SK-N-SH (cell line): Measurements from ENCODE around the gene PALLD. TPM values are rescaled to one million over a fixed set of nuclear protein-coding genes. Genes with fewer than 3 reads are reported as not detected.

ENCODE experiments used
- CTCF ChIA-PET: fragments of 300-600, 350-600 bp; formaldehyde crosslinking; extraction: SDS; loops from one replicate; lab custom pipeline; 2021; lab: Yijun Ruan, JAX
- POLR2A ChIA-PET: fragments of 350-600 bp; sonication (Branson Sonifier 250); formaldehyde crosslinking; extraction: SDS; loops from one replicate; lab custom pipeline; 2020; ENCODE audit warnings: antibody characterized with exemption, inconsistent platforms; lab: Yijun Ruan, JAX
- DNase-seq: peaks from one replicate; pipeline ENCODE4 v3.0.0; 2012
- H2AFZ ChIP-seq: fragments of 200-600 bp; sonication (generic); 2 replicates; pipeline ENCODE4 v1.8.1; 2016; ENCODE audit warnings: antibody characterized with exemption, mild to moderate bottlenecking, low read depth
- H3F3A ChIP-seq: fragments of 200-600 bp; sonication (generic); replicated peaks from 2 replicates; pipeline ENCODE3; 2016; ENCODE audit warnings: antibody characterized with exemption, mild to moderate bottlenecking; ENCODE audit not compliant: insufficient read depth
- H3K27ac ChIP-seq, 2 experiments: fragments of 200-500 bp in 1 of 2; fragments of 200-600 bp in 1 of 2; sonication (Bioruptor generic) in 1 of 2; sonication (generic), shearing (Covaris generic) in 1 of 2; 2 replicates each; pipeline versions ENCODE4 v1.5.1 to v1.6.1; 2014 to 2016; ENCODE audit warnings: low read depth in 2 of 2, inconsistent platforms in 1 of 2, low read length in 1 of 2, mild to moderate bottlenecking in 1 of 2, mixed read lengths in 1 of 2
- H3K27me3 ChIP-seq: fragments of 200-600 bp; sonication (generic), shearing (Covaris generic); 2 replicates; pipeline ENCODE4 v1.6.1; 2016; ENCODE audit warnings: mixed run types; ENCODE audit not compliant: insufficient read depth
- H3K36me3 ChIP-seq, 2 experiments: fragments of 200-500 bp in 1 of 2; fragments of 200-600 bp in 1 of 2; sonication (Bioruptor generic) in 1 of 2; sonication (generic) in 1 of 2; replicated peaks in 1 of 2; 2 replicates each; pipeline versions ENCODE3 to v1.5.1; 2014 to 2016; ENCODE audit warnings: low read length in 1 of 2, mild to moderate bottlenecking in 1 of 2; ENCODE audit not compliant: insufficient read depth in 2 of 2, control insufficient read depth in 1 of 2
- H3K4me1 ChIP-seq, 2 experiments: fragments of 200-500 bp in 1 of 2; fragments of 200-600 bp in 1 of 2; sonication (Bioruptor generic) in 1 of 2; sonication (generic), shearing (Covaris generic) in 1 of 2; 2 replicates each; pipeline versions ENCODE4 v1.5.1 to v1.6.1; 2014 to 2016; ENCODE audit warnings: low read depth in 1 of 2, low read length in 1 of 2, mixed run types in 1 of 2; ENCODE audit not compliant: insufficient read depth in 2 of 2, control insufficient read depth in 1 of 2
- H3K4me2 ChIP-seq: fragments of 200-600 bp; sonication (generic), shearing (Covaris generic); 2 replicates; pipeline ENCODE4 v1.6.1; 2017; ENCODE audit warnings: mixed run types
- H3K4me3 ChIP-seq, 2 experiments: fragments of 200-500 bp in 1 of 2; fragments of 200-600 bp in 1 of 2; sonication (Bioruptor generic) in 1 of 2; sonication (generic), shearing (Covaris generic) in 1 of 2; 2 replicates each; pipeline versions ENCODE4 v1.5.1 to v1.8.1; 2014 to 2016; ENCODE audit warnings: low read depth in 2 of 2, inconsistent platforms in 1 of 2, low read length in 1 of 2, mild to moderate bottlenecking in 1 of 2, mixed read lengths in 1 of 2, moderate library complexity in 1 of 2
- H3K79me2 ChIP-seq: fragments of 200-600 bp; sonication (generic); 2 replicates; pipeline ENCODE4 v1.8.1; 2017; ENCODE audit warnings: mild to moderate bottlenecking; ENCODE audit not compliant: insufficient read depth
- H3K9ac ChIP-seq: fragments of 200-600 bp; sonication (generic); 2 replicates; pipeline ENCODE4 v1.6.1; 2017; ENCODE audit warnings: mixed run types
- H3K9me2 ChIP-seq: fragments of 200-600 bp; sonication (generic); 2 replicates; pipeline ENCODE4 v1.6.1; 2017; ENCODE audit warnings: mixed run types
- H3K9me3 ChIP-seq: fragments of 200-600 bp; sonication (generic); 2 replicates; pipeline ENCODE4 v1.6.1; 2017; ENCODE audit warnings: mixed run types, mild to moderate bottlenecking, moderate library complexity
- H4K20me1 ChIP-seq: fragments of 200-600 bp; sonication (generic); 2 replicates; pipeline ENCODE4 v1.6.1; 2017; ENCODE audit warnings: mild to moderate bottlenecking, mixed run types; ENCODE audit not compliant: insufficient read depth
- CHD2 ChIP-seq: fragments of 150-350 bp; IDR thresholded peaks from 2 replicates; pipeline ENCODE4 v1.6.1; 2018; ENCODE audit warnings: low read length; ENCODE audit not compliant: partially characterized antibody
- CTCF ChIP-seq: fragments of 200-600 bp; sonication (generic); IDR thresholded peaks from 2 replicates; pipeline ENCODE4 v1.6.1; 2017; ENCODE audit warnings: antibody characterized with exemption, mild to moderate bottlenecking, moderate library complexity
- EP300 ChIP-seq, 2 experiments: IDR thresholded peaks; 2 replicates each; pipeline versions ENCODE4 v1.4.0 to v1.6.1; 2012; ENCODE audit warnings: borderline replicate concordance in 1 of 2, low read depth in 1 of 2, low read length in 1 of 2
- FOXM1 ChIP-seq: IDR thresholded peaks from 2 replicates; pipeline ENCODE4 v1.4.0; 2012; ENCODE audit warnings: low read depth, mild to moderate bottlenecking
- MEF2A ChIP-seq: IDR thresholded peaks from 2 replicates; pipeline ENCODE4 v1.4.0; 2012; ENCODE audit warnings: low read depth, borderline replicate concordance
- MXI1 ChIP-seq: IDR thresholded peaks from 2 replicates; pipeline ENCODE4 v1.6.1; 2012; ENCODE audit warnings: mild to moderate bottlenecking, low read depth, low read length, improper control_type of control experiment
- RAD21 ChIP-seq: IDR thresholded peaks from 2 replicates; pipeline ENCODE4 v1.6.1; 2012; ENCODE audit warnings: mild to moderate bottlenecking, low read length
- REST ChIP-seq: IDR thresholded peaks from 2 replicates; pipeline ENCODE4 v1.6.1; 2012; ENCODE audit warnings: mild to moderate bottlenecking, low read depth, low read length, moderate library complexity
- RXRA ChIP-seq: IDR thresholded peaks from 2 replicates; pipeline ENCODE4 v1.4.0; 2012; ENCODE audit warnings: low read depth, mild to moderate bottlenecking, borderline replicate concordance
- SIN3A ChIP-seq: IDR thresholded peaks from 2 replicates; pipeline ENCODE4 v1.6.1; 2012; ENCODE audit warnings: low read depth, mild to moderate bottlenecking, low read length, moderate library complexity, borderline replicate concordance
- SMC3 ChIP-seq: IDR thresholded peaks from 2 replicates; pipeline ENCODE4 v1.6.1; 2012; ENCODE audit warnings: low read depth, low read length, improper control_type of control experiment
- TAF1 ChIP-seq: IDR thresholded peaks from 2 replicates; pipeline ENCODE4 v1.6.1; 2012; ENCODE audit warnings: low read depth, mild to moderate bottlenecking, low read length, moderate library complexity, borderline replicate concordance
- TCF12 ChIP-seq: IDR thresholded peaks from 2 replicates; pipeline ENCODE4 v1.4.0; 2012
- TEAD4 ChIP-seq: IDR thresholded peaks from 2 replicates; pipeline ENCODE4 v1.4.0; 2012; ENCODE audit warnings: mild to moderate bottlenecking, borderline replicate concordance; ENCODE audit not compliant: insufficient read depth
- USF1 ChIP-seq: IDR thresholded peaks from 2 replicates; pipeline ENCODE4 v1.4.0; 2012; ENCODE audit warnings: low read depth, borderline replicate concordance
- YY1 ChIP-seq: IDR thresholded peaks from 2 replicates; pipeline ENCODE4 v1.4.0; 2012; ENCODE audit warnings: low read depth, mild to moderate bottlenecking
- WGBS: methylation state at CpG from one replicate; pipeline ENCODE4 v1.1.6; 2017; ENCODE audit warnings: low lambda C conversion rate; 5-methylcytosine and 5-hydroxymethylcytosine counted together
- polyA plus RNA-seq, 3 experiments: library from polyadenylated mRNA; depleted of rRNA; stranded (reverse); fragments of >200 nt; gene quantifications; 2 replicates each; pipeline ENCODE4 v1.2.3, GENCODE V29; 2012
- TF ChIP-seq, protein P1 (sequence below): IDR thresholded peaks from 2 replicates; pipeline ENCODE4 v1.4.0; 2012; ENCODE audit warnings: low read depth

The PALLD gene
- polyA plus RNA-seq, 1 of the 3 experiments (the other 2 are of a cell fraction) = 33.0 TPM

DNA sequence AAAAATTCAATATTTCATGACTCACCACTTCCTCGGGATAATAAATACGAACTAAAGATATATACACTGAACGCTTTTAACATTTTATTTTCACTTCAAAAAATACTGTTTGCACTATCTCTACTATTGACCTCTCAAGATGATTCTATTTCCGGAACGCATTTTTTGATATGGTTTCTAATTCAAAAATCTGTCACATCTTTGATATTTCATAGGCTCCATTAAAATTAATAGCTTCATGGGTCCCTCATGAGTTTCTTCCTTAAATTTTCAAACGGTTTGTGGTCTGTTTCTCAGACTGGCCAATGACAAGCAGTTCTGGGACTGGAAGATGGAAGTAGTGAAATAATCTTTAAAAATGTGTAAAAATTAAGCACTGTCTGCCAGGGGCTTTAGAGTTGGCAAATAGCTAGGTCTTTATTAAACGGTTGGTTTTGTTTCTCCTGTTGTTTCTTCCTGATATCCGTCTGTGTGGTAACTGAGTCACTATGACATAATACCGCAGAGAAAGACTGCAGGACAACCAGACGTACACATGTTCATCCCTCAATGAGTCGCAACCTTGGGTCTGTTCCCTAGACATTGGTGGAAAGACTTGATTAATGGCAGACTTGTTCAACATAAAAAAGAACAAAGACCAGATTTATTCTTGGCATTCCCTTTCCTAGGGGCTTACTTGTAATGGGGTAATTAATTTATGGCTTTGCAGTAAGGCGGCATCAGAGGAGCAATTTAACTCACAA, 133.8 kb downstream of the PALLD start (continued):
- no peak for TF ChIP-seq CTCF
- TF ChIP-seq USF1 = 0 out of 2 replicates have a peak, but pooled peaks have one; percentile 7
- no peak for TF ChIP-seq SMC3
- TF ChIP-seq EP300 (IDR thresholded peaks at IDR 0.05; ENCODE audit: borderline replicate concordance in 1 of 2, low read depth in 1 of 2, low read length in 1 of 2) = peak in 1 of 2 experiments; percentile 96; a peak in 2 of 4 replicates
- peak; percentile 59; the same call in 1 of the 2 replicates for TF ChIP-seq MEF2A

DNA sequence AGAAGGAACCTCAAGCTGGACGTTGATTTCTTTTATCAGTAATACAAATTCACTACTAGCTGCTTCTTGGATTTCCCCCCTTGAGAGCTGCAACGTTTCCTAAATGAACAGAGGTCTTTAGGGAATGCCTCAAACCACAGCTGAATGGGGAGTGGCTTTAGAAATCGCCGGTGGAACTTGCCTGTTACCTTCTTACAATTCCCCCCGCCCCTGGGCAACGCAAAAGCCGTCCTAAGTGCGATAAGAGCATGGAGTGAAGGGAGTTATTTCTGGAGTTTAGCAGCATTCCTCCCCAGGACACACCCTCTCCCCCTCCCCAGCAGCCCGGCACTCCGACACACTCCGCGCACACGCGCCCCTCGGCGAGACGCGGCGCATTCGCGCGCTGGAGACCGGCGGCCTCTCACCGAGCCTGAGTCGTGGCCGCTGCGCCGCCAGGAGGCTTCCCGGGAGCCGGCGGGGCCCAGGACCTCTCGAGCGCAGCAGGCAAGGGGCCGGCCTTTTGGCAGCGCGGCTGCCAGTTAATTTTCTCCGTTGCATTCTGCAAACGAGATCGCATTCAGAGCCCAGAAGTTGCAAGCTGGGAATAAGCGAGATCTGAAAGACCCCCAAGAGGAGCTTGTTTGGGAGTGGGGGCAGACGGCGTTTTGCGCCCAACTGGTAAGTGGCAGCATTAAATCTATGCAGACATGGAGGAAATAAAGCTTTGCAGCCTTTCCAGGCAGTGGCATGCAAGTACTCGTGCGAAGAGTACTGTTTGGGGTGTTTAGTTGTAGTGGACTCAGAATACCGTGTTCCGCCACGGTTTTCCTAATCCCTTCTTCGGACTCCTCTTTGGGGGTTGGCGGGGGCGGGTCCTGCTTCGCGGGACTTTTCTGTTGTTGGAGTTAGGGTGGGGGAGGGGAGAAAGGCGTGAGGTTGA, 134.7 kb downstream of the PALLD start:
- Histone ChIP-seq H3K9me3 (no peaks in the 10 kb centered on the region), H4K20me1 (no peaks in the 10 kb centered on the region), H3K9ac (peak overlapping the region; percentile 77), H3K27ac (peak overlapping the region; percentile 75 to 93), H3K4me3 (peak overlapping the region; percentile 77 to 79), H3K9me2 (no peaks in the 10 kb centered on the region), H3K4me1 (peaks cover 19 to 37% of the 10 kb centered on the region in 2 experiments), H3K79me2 (peaks cover 29% of the 10 kb centered on the region), H2AFZ (peak overlapping the region; percentile 80), H3K36me3 (no peaks in the 10 kb centered on the region), H3K4me2 (peak overlapping the region; percentile 90), H3K27me3 (no peaks in the 10 kb centered on the region), H3F3A (peaks cover 49% of the 10 kb centered on the region)
- TF ChIP-seq TCF12 (no peak), MXI1 (peak; percentile 58), TAF1 (peak; percentile 49; the same call in 1 of the 2 replicates), TEAD4 (0 out of 2 replicates have a peak, but pooled peaks have one; percentile 37), RAD21 (peak; percentile 23), SIN3A (peak; percentile 30; the same call in 1 of the 2 replicates), CHD2 (peak; percentile 41), SMC3 (peak; percentile 24; the same call in 1 of the 2 replicates), CTCF (peak; percentile 52), YY1 (no peak), FOXM1 (no peak), REST (no peak), RXRA (0 out of 2 replicates have a peak, but pooled peaks have one; percentile 36)
- TF ChIP-seq, protein P1, sequence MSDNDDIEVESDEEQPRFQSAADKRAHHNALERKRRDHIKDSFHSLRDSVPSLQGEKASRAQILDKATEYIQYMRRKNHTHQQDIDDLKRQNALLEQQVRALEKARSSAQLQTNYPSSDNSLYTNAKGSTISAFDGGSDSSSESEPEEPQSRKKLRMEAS = peak; percentile 8; the same call in 1 of the 2 replicates
- ChIA-PET POLR2A (interaction anchor here (0.6 kb wide), 1 partner anchor 88 kb away, joined by 3 read pairs; no protein-coding TSS in a partner anchor), CTCF (interaction anchor here (0.7 to 3.1 kb wide), 11 partner anchors 9 to 291 kb away, joined by 3 to 16 read pairs (median 3); no protein-coding TSS in a partner anchor)
- WGBS = 0% methylated on average over 22 of the region's 55 CpGs
- peak; percentile 87 for DNase-seq
